ENCODE measurements around the gene SUMO2. TPM values are rescaled to one million over a fixed set of nuclear protein-coding genes. Genes with fewer than 3 reads are reported as not detected.

Gene SUMO2
- total and polyA plus RNA-seq, 2 of the 13 experiments (the other 11 are each of a cell fraction or from before 2014, with no cell fraction given) = 337 to 553 TPM

GRCh38 chr17:75181608-75182318, 996 bp downstream of the SUMO2 start (continued):
- TF ChIP-seq AHDC1 (CRISPR knock-in tag; IDR thresholded peaks at IDR 0.05; ENCODE audit: borderline replicate concordance) (no peak), NR2C2 (CRISPR knock-in tag; IDR thresholded peaks at IDR 0.05; ENCODE audit: borderline replicate concordance) (no peak), NFE2L2 (IDR thresholded peaks at IDR 0.05; ENCODE audit: low read length) (no peak), POGZ (CRISPR knock-in tag; IDR thresholded peaks at IDR 0.05) (no peak), ZNF704 (CRISPR knock-in tag; IDR thresholded peaks at IDR 0.05; ENCODE audit: borderline replicate concordance) (no peak), HOMEZ (CRISPR knock-in tag; IDR thresholded peaks at IDR 0.05; ENCODE audit: low read depth) (no peak), USF2 (IDR thresholded peaks at IDR 0.05; ENCODE audit: low read depth, low read length) (no peak), USF2 (CRISPR knock-in tag; IDR thresholded peaks at IDR 0.05; ENCODE audit: borderline replicate concordance) (no peak), NR2F2 (IDR thresholded peaks at IDR 0.05; ENCODE audit: borderline replicate concordance, low read depth) (0 out of 2 replicates have a peak, but pooled peaks have one; percentile 34), HNF1B (CRISPR knock-in tag; IDR thresholded peaks at IDR 0.05) (peak; percentile 51; the same call in 1 of the 2 replicates), TIGD3 (CRISPR knock-in tag; IDR thresholded peaks at IDR 0.05; ENCODE audit: borderline replicate concordance) (no peak)

All from HepG2 (cell line).